ENCODE data around the gene TMIGD1. TPM values are rescaled to one million over a fixed set of nuclear protein-coding genes. Genes with fewer than 3 reads are reported as not detected.

TMIGD1 gene
- total and polyA plus RNA-seq, 2 of the 13 experiments (the other 11 are each of a cell fraction or from before 2014, with no cell fraction given): not detected

GRCh38 chr17:30337393-30337999, 3.6 kb upstream of the TMIGD1 start (continued):
- no peak for TF ChIP-seq CHD4 (IDR thresholded peaks at IDR 0.05; ENCODE audit: borderline replicate concordance, low read length)
- no peak for TF ChIP-seq XRCC5 (optimal IDR thresholded peaks at IDR 0.05; ENCODE audit: low read length)
- no peak for TF ChIP-seq CREB1 (IDR thresholded peaks at IDR 0.05)
- peak; percentile 55; the same call in 1 of the 2 replicates for TF ChIP-seq CREB1 (CRISPR knock-in tag; IDR thresholded peaks at IDR 0.05)
- TF ChIP-seq CREM (IDR thresholded peaks at IDR 0.05): peak; percentile 59
- no peak for TF ChIP-seq CREM (CRISPR knock-in tag; IDR thresholded peaks at IDR 0.05)
- no peak; the same call in 1 of the 2 replicates for TF ChIP-seq ETV6 (CRISPR knock-in tag; conservative IDR thresholded peaks at IDR 0.05)
- TF ChIP-seq MXI1 (IDR thresholded peaks at IDR 0.05; ENCODE audit: borderline replicate concordance, low read depth, low read length): peak; percentile 30; the same call in 1 of the 3 replicates
- no peak for TF ChIP-seq ZC3H13 (CRISPR knock-in tag; IDR thresholded peaks at IDR 0.05)
- no peak for TF ChIP-seq RAD21 (CRISPR knock-in tag; IDR thresholded peaks at IDR 0.05)
- no peak for TF ChIP-seq ZNF484 (CRISPR knock-in tag; IDR thresholded peaks at IDR 0.05; ENCODE audit: borderline replicate concordance, low read depth)
- TF ChIP-seq ARID2 (CRISPR knock-in tag; IDR thresholded peaks at IDR 0.05; ENCODE audit: borderline replicate concordance): no peak
- TF ChIP-seq NFIC (IDR thresholded peaks at IDR 0.05; ENCODE audit: low read length): no peak
- TF ChIP-seq ZSCAN30 (CRISPR knock-in tag; IDR thresholded peaks at IDR 0.05): no peak
- no peak for TF ChIP-seq THAP8 (CRISPR knock-in tag; IDR thresholded peaks at IDR 0.05; ENCODE audit: borderline replicate concordance)
- peak; percentile 32; the same call in 1 of the 2 replicates for TF ChIP-seq CTCF (CRISPR knock-in tag; IDR thresholded peaks at IDR 0.05)
- TF ChIP-seq HNF4A (CRISPR knock-in tag; IDR thresholded peaks at IDR 0.05): peak; percentile 86
- peak; percentile 56; the same call in 1 of the 2 replicates for TF ChIP-seq MIXL1 (CRISPR knock-in tag; IDR thresholded peaks at IDR 0.05)
- no peak for TF ChIP-seq ZNF24 (IDR thresholded peaks at IDR 0.05)
- TF ChIP-seq STAT5B (CRISPR knock-in tag; IDR thresholded peaks at IDR 0.05): no peak
- peak; percentile 16; the same call in 1 of the 2 replicates for TF ChIP-seq CEBPG (CRISPR knock-in tag; IDR thresholded peaks at IDR 0.05)
- TF ChIP-seq ZNF570 (CRISPR knock-in tag; IDR thresholded peaks at IDR 0.05; ENCODE audit: borderline replicate concordance): no peak
- TF ChIP-seq NR2F1 (CRISPR knock-in tag; IDR thresholded peaks at IDR 0.05): peak; percentile 82 to 83; a peak in 3 of 4 replicates
- TF ChIP-seq AKNA (CRISPR knock-in tag; IDR thresholded peaks at IDR 0.05; ENCODE audit: borderline replicate concordance): no peak
